AG04450 (cell line): ENCODE measurements around the gene MEIOB. TPM values are rescaled to one million over a fixed set of nuclear protein-coding genes. Genes with fewer than 3 reads are reported as not detected.
"Not testable (repeated sequence)": the region's sequence is repeated elsewhere in the genome, so short reads cannot be mapped to it uniquely, and the experiment has no call there.

Experiments used
- CTCF ChIA-PET: fragments of 300-600, 350-600 bp; formaldehyde crosslinking; extraction: SDS; loops from one replicate; lab custom pipeline; 2022; ENCODE audit warnings: antibody characterized with exemption, inconsistent platforms; lab: Charles Lee
- POLR2A ChIA-PET: fragments of 350-600 bp; formaldehyde crosslinking; extraction: SDS; loops from one replicate; lab custom pipeline; 2021; ENCODE audit warnings: antibody characterized with exemption, inconsistent platforms; lab: Yijun Ruan, JAX
- DNase-seq: peaks from one replicate; pipeline ENCODE4 v3.0.0-alpha.2; 2011; ENCODE audit warnings: low read depth, low spot score
- H3K27ac ChIP-seq: one replicate; pipeline ENCODE4 v1.5.1; 2012; ENCODE audit warnings: low read depth, low read length, control low read depth
- H3K27me3 ChIP-seq: one replicate; pipeline ENCODE4 v1.6.0; 2012; ENCODE audit warnings: low read length; ENCODE audit not compliant: control insufficient read depth, insufficient read depth
- H3K4me3 ChIP-seq: 2 replicates; pipeline ENCODE4 v1.5.1; 2011; ENCODE audit warnings: mild to moderate bottlenecking, low read depth, low read length, control low read depth
- H3K9me3 ChIP-seq: 2 replicates; pipeline ENCODE4 v1.5.1; 2012; ENCODE audit warnings: low read length; ENCODE audit not compliant: control insufficient read depth, insufficient read depth
- polyA plus RNA-seq: library from polyadenylated mRNA; depleted of rRNA; stranded (reverse); fragments of >200 nt; gene quantifications from 2 replicates; pipeline ENCODE4 v1.2.3, GENCODE V29; 2011
- TF ChIP-seq, protein P1 (sequence below): IDR thresholded peaks from 2 replicates; pipeline ENCODE4 v1.5.1; 2011; ENCODE audit warnings: low read depth, low read length, control low read depth, inconsistent platforms

MEIOB gene
- polyA plus RNA-seq, 1 experiment, result 0.04 TPM

DNA sequence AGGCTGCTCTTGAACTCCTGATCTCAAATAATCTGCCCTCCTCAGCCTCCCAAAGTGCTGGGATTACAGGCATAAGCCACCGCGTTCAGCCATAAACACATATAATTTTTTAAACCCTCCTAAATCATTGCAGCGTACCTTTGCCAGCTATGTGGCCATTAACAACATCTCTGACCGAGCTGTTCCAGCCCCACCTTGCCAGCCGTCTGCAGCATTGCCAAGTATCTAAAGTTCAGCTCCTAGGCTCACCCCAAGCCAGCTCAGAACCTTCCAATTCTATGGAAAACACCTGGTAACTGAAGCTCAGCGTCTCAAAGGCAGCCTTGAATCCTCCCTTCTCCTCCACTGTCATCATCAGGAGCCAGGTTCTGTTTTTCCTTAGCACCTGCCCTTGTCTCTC is 5.1 kb upstream of the MEIOB start:
- no peak overlapping the region for H3K4me3 ChIP-seq
- peaks cover 1% of the 10 kb centered on the region; the same call in 1 of the 2 replicates for H3K9me3 ChIP-seq
- TF ChIP-seq, protein P1, sequence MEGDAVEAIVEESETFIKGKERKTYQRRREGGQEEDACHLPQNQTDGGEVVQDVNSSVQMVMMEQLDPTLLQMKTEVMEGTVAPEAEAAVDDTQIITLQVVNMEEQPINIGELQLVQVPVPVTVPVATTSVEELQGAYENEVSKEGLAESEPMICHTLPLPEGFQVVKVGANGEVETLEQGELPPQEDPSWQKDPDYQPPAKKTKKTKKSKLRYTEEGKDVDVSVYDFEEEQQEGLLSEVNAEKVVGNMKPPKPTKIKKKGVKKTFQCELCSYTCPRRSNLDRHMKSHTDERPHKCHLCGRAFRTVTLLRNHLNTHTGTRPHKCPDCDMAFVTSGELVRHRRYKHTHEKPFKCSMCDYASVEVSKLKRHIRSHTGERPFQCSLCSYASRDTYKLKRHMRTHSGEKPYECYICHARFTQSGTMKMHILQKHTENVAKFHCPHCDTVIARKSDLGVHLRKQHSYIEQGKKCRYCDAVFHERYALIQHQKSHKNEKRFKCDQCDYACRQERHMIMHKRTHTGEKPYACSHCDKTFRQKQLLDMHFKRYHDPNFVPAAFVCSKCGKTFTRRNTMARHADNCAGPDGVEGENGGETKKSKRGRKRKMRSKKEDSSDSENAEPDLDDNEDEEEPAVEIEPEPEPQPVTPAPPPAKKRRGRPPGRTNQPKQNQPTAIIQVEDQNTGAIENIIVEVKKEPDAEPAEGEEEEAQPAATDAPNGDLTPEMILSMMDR, result no peak
- ChIA-PET CTCF (interaction anchor here (0.6 kb wide), 1 partner anchor 53 kb away, joined by 3 read pairs; no protein-coding TSS in a partner anchor), POLR2A (no interaction called here)
- no peak for DNase-seq
- no peak overlapping the region for H3K27ac ChIP-seq
- peaks cover 32% of the 10 kb centered on the region for H3K27me3 ChIP-seq

DNA sequence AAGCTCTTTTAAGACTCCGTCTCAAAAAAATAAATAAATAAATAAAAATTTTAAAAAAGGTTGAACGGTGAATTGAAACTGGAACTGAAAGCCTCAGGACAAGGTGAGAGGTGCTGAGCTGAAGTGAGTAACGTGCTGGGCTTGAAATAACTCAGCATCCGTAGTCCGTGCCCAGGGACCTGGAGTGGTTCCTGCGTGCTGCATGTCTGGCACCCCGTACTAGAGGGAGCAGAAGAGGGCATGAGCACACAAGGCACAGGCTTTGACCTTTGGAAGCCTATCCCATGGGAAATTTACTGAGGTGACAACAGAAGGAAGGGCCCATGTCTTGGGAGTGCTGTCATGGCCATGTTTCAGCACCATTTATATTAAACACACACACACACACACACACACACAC is 4.5 kb upstream of the MEIOB start:
- H3K9me3 ChIP-seq, result peaks cover 3% of the 10 kb centered on the region; the same call in 1 of the 2 replicates
- ChIA-PET CTCF (interaction anchor here (0.6 kb wide), 1 partner anchor 54 kb away, joined by 3 read pairs; no protein-coding TSS in a partner anchor), POLR2A (no interaction called here)
- H3K27ac ChIP-seq, result no peak overlapping the region
- no peak for DNase-seq
- no peak overlapping the region for H3K4me3 ChIP-seq
- peaks cover 31% of the 10 kb centered on the region for H3K27me3 ChIP-seq
- TF ChIP-seq, protein P1, result no peak

DNA sequence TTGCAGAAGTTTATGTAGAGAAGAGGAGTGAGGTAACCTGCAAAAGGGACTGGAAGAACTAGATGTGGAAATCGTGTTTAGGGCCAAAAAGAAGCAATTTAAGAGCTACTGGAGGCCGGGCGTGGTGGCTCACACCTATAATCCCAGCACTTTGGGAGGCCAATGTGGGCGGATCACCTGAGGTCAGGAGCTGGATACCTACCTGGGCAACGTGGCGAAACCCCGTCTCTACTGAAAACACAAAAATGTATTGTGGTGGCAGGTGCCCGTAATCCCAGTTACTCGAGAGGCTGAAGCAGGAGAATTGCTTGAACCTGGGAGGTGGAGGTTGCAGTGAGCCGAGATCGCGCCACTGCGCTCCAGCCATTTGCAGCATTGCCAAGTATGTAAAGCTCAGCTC is 4.1 kb upstream of the MEIOB start:
- CTCF ChIA-PET, result not testable (repeated sequence)

DNA sequence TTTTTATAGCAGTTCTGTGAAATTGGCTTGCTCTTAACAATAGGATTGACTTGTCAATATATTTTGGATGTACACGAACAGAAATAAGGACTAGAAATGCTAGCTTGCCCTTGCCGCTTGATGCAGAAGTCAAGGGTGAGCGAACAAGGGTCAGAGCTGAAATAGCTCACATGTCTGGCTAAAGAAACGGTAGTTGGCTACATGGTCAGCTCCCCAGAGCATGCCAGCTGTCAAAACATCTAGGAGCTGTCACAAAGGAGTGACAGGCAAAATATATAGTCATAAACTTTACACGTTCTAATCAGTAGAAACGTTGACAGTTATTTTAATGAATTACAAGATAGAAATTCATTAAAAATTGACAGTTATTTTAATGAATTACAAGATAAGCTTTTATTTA is 2.9 kb upstream of the MEIOB start:
- no peak overlapping the region for H3K27ac ChIP-seq
- no peak overlapping the region for H3K4me3 ChIP-seq
- H3K27me3 ChIP-seq, result peaks cover 31% of the 10 kb centered on the region
- H3K9me3 ChIP-seq, result peaks cover 3% of the 10 kb centered on the region; the same call in 1 of the 2 replicates
- DNase-seq, result no peak
- POLR2A ChIA-PET, result no interaction called here
- TF ChIP-seq, protein P1, result no peak
- CTCF ChIA-PET, result interaction anchor here (1.3 to 1.4 kb wide), 2 partner anchors 54 to 129 kb away, joined by 3 to 6 read pairs; no protein-coding TSS in a partner anchor

More for the DNA sequence above, 4.1 kb upstream of the MEIOB start:
- POLR2A ChIA-PET, H3K4me3 ChIP-seq, H3K27ac ChIP-seq, DNase-seq, H3K9me3 ChIP-seq: not testable (repeated sequence)
- peaks cover 31% of the 10 kb centered on the region for H3K27me3 ChIP-seq

DNA sequence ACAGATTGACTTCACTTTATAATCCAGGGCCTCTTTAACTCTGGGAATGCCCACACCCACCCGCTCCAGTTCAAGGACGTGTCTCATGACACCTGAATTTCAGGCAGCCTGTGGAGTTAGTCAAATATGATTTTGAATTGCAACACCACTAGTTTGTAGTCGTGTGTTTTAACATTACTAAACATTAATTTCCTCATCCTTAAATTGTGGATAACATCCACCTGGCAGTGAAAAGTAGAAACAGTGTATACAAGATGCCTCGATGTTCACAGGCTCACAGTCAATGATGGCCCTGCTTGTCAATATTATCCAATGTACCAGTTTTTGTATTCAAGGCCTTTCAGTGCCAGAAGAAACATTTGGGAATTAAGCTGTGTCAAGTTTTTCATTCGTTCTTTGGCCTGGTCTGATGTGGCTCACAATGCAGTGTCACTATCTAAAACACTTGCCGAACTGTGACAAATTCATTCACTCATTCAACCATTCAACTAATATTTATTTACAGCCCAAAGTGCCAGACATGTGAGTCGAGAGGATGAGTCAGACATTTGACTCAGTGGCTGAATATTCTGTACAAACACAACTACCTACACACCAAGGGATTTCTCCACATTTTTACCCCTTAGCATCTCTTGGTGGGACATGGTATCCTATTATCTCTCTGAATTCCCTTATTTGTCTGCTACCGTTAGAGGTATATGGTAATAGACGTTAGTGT is 1.4 kb downstream of the MEIOB start:
- ChIA-PET POLR2A (interaction anchor here (1.1 kb wide), 1 partner anchor 94 kb away, joined by 3 read pairs; the partner anchor contains the start of gene RPS2), CTCF (interaction anchor here (1.1 to 2.0 kb wide), 2 partner anchors 59 to 270 kb away, joined by 3 to 6 read pairs; no protein-coding TSS in a partner anchor)
- peaks cover 3% of the 10 kb centered on the region; the same call in 1 of the 2 replicates for H3K9me3 ChIP-seq
- TF ChIP-seq, protein P1, result no peak
- no peak overlapping the region for H3K27ac ChIP-seq
- peak; percentile 11 for DNase-seq
- no peak overlapping the region for H3K4me3 ChIP-seq
- H3K27me3 ChIP-seq, result peaks cover 16% of the 10 kb centered on the region
